Keratinocyte (primary cell): ENCODE results near the gene AFF2. TPM values are rescaled to one million over a fixed set of nuclear protein-coding genes. Genes with fewer than 3 reads are reported as not detected.

Experiments used
- DNase-seq: peaks from one replicate; pipeline ENCODE4 v3.0.0-alpha.2; 2011; ENCODE audit warnings: low read depth, missing footprints, low spot score
- FAIRE-seq: peaks from 2 replicates; lab custom pipeline; 2011; peaks lifted over from hg19 to GRCh38; lab: Jason Lieb, UNC
- H2AFZ ChIP-seq: 2 replicates; pipeline ENCODE4 v1.6.0; 2012; ENCODE audit warnings: low read length, control low read depth, inconsistent platforms; ENCODE audit not compliant: control insufficient read depth
- H3K27ac ChIP-seq: 2 replicates; pipeline ENCODE4 v1.5.1; 2011; ENCODE audit warnings: low read length; ENCODE audit not compliant: control insufficient read depth, insufficient read depth
- H3K27me3 ChIP-seq: 3 replicates; pipeline ENCODE4 v1.6.0; 2011; ENCODE audit warnings: low read length; ENCODE audit not compliant: control insufficient read depth, insufficient read depth; ENCODE audit errors: extremely low read depth
- H3K36me3 ChIP-seq, 2 experiments: 2 replicates in 1 of 2; 3 replicates in 1 of 2; pipeline ENCODE4 v1.5.1; 2011; ENCODE audit warnings: low read length in 2 of 2, mild to moderate bottlenecking in 1 of 2; ENCODE audit not compliant: control insufficient read depth in 2 of 2, insufficient read depth in 2 of 2; ENCODE audit errors: extremely low read depth in 1 of 2
- H3K4me1 ChIP-seq: 3 replicates; pipeline ENCODE4 v1.5.1; 2011; ENCODE audit warnings: low read length; ENCODE audit not compliant: control insufficient read depth, insufficient read depth; ENCODE audit errors: extremely low read depth
- H3K4me2 ChIP-seq: 3 replicates; pipeline ENCODE4 v1.6.0; 2011; ENCODE audit warnings: low read depth, low read length; ENCODE audit not compliant: control insufficient read depth, insufficient read depth; ENCODE audit errors: extremely low read depth
- H3K4me3 ChIP-seq, 3 experiments: fragments of 200-600 bp in 1 of 3; sonication (generic) in 1 of 3; 2 replicates in 2 of 3; 3 replicates in 1 of 3; pipeline ENCODE4 v1.5.1; 2011 to 2016; ENCODE audit warnings: low read length in 3 of 3, mild to moderate bottlenecking in 3 of 3, control low read depth in 2 of 3, inconsistent platforms in 1 of 3, low read depth in 1 of 3, mixed read lengths in 1 of 3, mixed run types in 1 of 3, moderate library complexity in 1 of 3; ENCODE audit not compliant: control insufficient read depth in 2 of 3, insufficient read depth in 2 of 3; ENCODE audit errors: extremely low read depth in 1 of 3
- H3K79me2 ChIP-seq: 2 replicates; pipeline ENCODE4 v1.6.0; 2012; ENCODE audit warnings: low read length; ENCODE audit not compliant: control insufficient read depth, insufficient read depth
- H3K9ac ChIP-seq: 3 replicates; pipeline ENCODE4 v1.6.0; 2011; ENCODE audit warnings: low read length; ENCODE audit not compliant: control insufficient read depth, insufficient read depth; ENCODE audit errors: extremely low read depth
- H3K9me1 ChIP-seq: 3 replicates; pipeline ENCODE4 v1.6.0; 2011; ENCODE audit warnings: low read length; ENCODE audit not compliant: control insufficient read depth, insufficient read depth; ENCODE audit errors: extremely low read depth
- H3K9me3 ChIP-seq: 2 replicates; pipeline ENCODE4 v1.5.1; 2012; ENCODE audit warnings: low read depth, low read length; ENCODE audit not compliant: control insufficient read depth
- H4K20me1 ChIP-seq: 3 replicates; pipeline ENCODE4 v1.6.0; 2011; ENCODE audit warnings: low read length; ENCODE audit not compliant: control insufficient read depth, insufficient read depth; ENCODE audit errors: extremely low read depth
- EZH2 ChIP-seq: IDR thresholded peaks from one replicate; pipeline ENCODE4 v1.6.1; 2012; ENCODE audit warnings: inconsistent platforms, mild to moderate bottlenecking, low read length, moderate library complexity
- dilution Hi-C: fragments of 300-500 bp; cut with MboI; formaldehyde crosslinking; loops from one replicate; pipeline ENCODE4 v1.7.0; 2020; ENCODE audit warnings: low sequenced_read_pairs; ENCODE audit not compliant: extremely low pct_ligation_motif_present
- polyA plus RNA-seq, 5 experiments: library from polyadenylated mRNA; depleted of rRNA in 3 of 5; stranded (reverse) in 3 of 5; stranded (forward) in 1 of 5; unstranded in 1 of 5; fragments of >200 nt; gene quantifications; 1 replicate in 1 of 5; 2 replicates in 3 of 5; 3 replicates in 1 of 5; pipeline versions ENCODE4 v1.2.1 to v1.2.3, GENCODE V29; 2011 to 2012; ENCODE audit warnings: missing spikeins in 2 of 5, low read depth in 1 of 5, low replicate concordance in 1 of 5
- TF ChIP-seq, protein P1 (sequence below), 3 experiments: IDR thresholded peaks in 1 of 3; conservative IDR thresholded peaks in 1 of 3; optimal IDR thresholded peaks in 1 of 3; 2 replicates in 2 of 3; 3 replicates in 1 of 3; pipeline versions ENCODE3 to v1.5.1; 2011; ENCODE audit warnings: low read length in 3 of 3, mild to moderate bottlenecking in 3 of 3, moderate library complexity in 2 of 3, control low read depth in 1 of 3, inconsistent platforms in 1 of 3; ENCODE audit not compliant: insufficient read depth in 2 of 3; ENCODE audit errors: extremely low read depth in 1 of 3

Gene AFF2
- polyA plus RNA-seq, 1 donor (not counting 4 experiments of a cell fraction or from before 2014, with no cell fraction given), result 0.01 TPM

DNA sequence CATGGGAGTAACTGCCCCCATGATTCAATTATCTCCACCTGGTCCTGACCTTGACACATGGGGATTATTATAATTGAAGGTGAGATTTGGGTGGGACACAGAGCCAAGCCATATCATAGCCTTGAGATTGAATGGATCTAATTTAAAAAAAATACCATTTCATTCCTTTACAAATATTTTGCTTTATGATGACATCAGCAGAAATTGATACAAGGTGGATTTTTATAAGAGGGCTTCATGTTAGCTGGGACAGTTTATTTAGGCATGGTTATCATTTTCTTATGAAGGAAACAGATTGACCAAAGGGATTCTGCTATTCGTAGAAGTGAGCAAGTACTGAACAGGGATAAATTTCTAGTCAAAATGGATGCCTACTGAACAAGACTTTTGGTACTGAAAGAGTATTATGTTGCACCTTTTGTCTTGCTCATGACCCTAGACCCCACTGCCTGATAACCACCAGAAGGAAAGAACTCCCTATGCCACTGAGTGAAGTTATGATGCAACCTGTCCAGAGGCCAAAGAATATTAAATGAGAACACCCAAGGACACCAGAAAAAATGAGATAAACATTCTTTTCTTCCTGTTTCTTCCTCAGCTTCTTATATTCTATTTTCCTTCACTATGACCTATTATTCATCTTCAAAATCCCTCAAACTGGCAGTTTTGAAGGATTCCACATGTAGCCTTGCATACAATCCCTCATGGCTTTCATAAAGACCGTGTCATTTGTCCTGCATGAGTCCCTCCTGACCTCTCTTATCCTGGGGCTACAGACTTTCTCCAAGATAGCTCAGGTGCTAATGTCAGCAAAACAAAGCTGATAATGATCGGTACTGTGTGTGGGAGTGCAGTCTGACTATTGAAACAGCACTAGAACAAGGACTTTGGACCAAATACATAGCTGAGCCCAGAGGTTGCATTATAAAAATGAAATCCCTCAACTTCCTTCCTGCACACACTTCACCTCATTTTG lies 118.3 kb downstream of the AFF2 start:
- dilution Hi-C loops, result no loop called here
- Histone ChIP-seq H4K20me1 (no peaks in the 10 kb centered on the region), H3K27me3 (no peaks in the 10 kb centered on the region), H3K27ac (no peak overlapping the region), H3K9me1 (no peaks in the 10 kb centered on the region), H3K9me3 (no peaks in the 10 kb centered on the region), H2AFZ (no peak overlapping the region), H3K4me2 (no peak overlapping the region), H3K36me3 (no peaks in the 10 kb centered on the region), H3K79me2 (no peaks in the 10 kb centered on the region), H3K9ac (no peak overlapping the region), H3K4me1 (no peaks in the 10 kb centered on the region), H3K4me3 (no peak overlapping the region)
- FAIRE-seq, result no peak
- no peak for DNase-seq
- TF ChIP-seq, protein P1, sequence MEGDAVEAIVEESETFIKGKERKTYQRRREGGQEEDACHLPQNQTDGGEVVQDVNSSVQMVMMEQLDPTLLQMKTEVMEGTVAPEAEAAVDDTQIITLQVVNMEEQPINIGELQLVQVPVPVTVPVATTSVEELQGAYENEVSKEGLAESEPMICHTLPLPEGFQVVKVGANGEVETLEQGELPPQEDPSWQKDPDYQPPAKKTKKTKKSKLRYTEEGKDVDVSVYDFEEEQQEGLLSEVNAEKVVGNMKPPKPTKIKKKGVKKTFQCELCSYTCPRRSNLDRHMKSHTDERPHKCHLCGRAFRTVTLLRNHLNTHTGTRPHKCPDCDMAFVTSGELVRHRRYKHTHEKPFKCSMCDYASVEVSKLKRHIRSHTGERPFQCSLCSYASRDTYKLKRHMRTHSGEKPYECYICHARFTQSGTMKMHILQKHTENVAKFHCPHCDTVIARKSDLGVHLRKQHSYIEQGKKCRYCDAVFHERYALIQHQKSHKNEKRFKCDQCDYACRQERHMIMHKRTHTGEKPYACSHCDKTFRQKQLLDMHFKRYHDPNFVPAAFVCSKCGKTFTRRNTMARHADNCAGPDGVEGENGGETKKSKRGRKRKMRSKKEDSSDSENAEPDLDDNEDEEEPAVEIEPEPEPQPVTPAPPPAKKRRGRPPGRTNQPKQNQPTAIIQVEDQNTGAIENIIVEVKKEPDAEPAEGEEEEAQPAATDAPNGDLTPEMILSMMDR (optimal IDR thresholded peaks at IDR 0.05 in 1 of 3, IDR thresholded peaks at IDR 0.05 in 1 of 3, conservative IDR thresholded peaks at IDR 0.05 in 1 of 3; ENCODE audit: extremely low read depth in 1 of 3, insufficient read depth in 2 of 3, low read length in 3 of 3), result no peak
- TF ChIP-seq EZH2, result no peak

DNA sequence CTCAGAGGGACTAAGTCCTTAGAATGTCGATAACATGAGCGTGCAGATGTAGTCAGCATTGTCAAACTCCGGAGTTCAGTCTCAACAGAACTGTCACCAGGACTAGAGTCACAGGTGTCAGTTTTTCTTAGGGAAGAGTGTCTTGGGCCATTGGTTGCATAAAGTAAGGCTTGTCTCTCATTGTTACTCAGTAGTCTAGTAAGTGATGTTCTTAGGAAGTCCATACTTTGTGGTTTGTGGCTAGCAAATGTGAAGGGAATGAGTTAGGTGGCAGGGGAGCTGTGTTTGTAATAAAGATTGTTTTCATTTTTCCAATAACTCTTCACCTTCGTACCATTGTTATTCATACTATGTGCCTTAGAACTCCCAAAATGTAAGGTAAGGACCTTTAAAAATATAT lies 119.6 kb downstream of the AFF2 start:
- no peak for FAIRE-seq
- no peaks in the 10 kb centered on the region for H3K36me3 ChIP-seq
- no peaks in the 10 kb centered on the region for H3K27me3 ChIP-seq
- H3K4me2 ChIP-seq, result no peak overlapping the region
- TF ChIP-seq, protein P1 (optimal IDR thresholded peaks at IDR 0.05 in 1 of 3, IDR thresholded peaks at IDR 0.05 in 1 of 3, conservative IDR thresholded peaks at IDR 0.05 in 1 of 3; ENCODE audit: extremely low read depth in 1 of 3, insufficient read depth in 2 of 3, low read length in 3 of 3), result no peak
- no peak for TF ChIP-seq EZH2
- no peak for DNase-seq
- H3K4me3 ChIP-seq, result no peak overlapping the region
- H2AFZ ChIP-seq, result no peak overlapping the region
- dilution Hi-C loops, result no loop called here
- no peak overlapping the region for H3K9ac ChIP-seq
- H3K9me3 ChIP-seq, result no peaks in the 10 kb centered on the region
- H3K4me1 ChIP-seq, result no peaks in the 10 kb centered on the region
- no peaks in the 10 kb centered on the region for H4K20me1 ChIP-seq
- H3K79me2 ChIP-seq, result no peaks in the 10 kb centered on the region
- H3K9me1 ChIP-seq, result no peaks in the 10 kb centered on the region
- no peak overlapping the region for H3K27ac ChIP-seq
